Skin of body (tissue), 2 donors: Measurements from ENCODE around the gene NPTX1. TPM values are rescaled to one million over a fixed set of nuclear protein-coding genes. Genes with fewer than 3 reads are reported as not detected.
"Not testable (repeated sequence)": the region's sequence is repeated elsewhere in the genome, so short reads cannot be mapped to it uniquely, and the experiment has no call there.

Source experiments
- DNase-seq: peaks from one replicate; lab custom pipeline; 2025; lab: John Stamatoyannopoulos, UW
- total RNA-seq: library from RNA; depleted of rRNA; stranded (reverse); fragments of >200 nt; gene quantifications from one replicate; pipeline ENCODE4 v1.2.3, GENCODE V29; 2014

The NPTX1 gene, protein sequence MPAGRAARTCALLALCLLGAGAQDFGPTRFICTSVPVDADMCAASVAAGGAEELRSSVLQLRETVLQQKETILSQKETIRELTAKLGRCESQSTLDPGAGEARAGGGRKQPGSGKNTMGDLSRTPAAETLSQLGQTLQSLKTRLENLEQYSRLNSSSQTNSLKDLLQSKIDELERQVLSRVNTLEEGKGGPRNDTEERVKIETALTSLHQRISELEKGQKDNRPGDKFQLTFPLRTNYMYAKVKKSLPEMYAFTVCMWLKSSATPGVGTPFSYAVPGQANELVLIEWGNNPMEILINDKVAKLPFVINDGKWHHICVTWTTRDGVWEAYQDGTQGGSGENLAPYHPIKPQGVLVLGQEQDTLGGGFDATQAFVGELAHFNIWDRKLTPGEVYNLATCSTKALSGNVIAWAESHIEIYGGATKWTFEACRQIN
- 0.30 TPM for total RNA-seq

DNA sequence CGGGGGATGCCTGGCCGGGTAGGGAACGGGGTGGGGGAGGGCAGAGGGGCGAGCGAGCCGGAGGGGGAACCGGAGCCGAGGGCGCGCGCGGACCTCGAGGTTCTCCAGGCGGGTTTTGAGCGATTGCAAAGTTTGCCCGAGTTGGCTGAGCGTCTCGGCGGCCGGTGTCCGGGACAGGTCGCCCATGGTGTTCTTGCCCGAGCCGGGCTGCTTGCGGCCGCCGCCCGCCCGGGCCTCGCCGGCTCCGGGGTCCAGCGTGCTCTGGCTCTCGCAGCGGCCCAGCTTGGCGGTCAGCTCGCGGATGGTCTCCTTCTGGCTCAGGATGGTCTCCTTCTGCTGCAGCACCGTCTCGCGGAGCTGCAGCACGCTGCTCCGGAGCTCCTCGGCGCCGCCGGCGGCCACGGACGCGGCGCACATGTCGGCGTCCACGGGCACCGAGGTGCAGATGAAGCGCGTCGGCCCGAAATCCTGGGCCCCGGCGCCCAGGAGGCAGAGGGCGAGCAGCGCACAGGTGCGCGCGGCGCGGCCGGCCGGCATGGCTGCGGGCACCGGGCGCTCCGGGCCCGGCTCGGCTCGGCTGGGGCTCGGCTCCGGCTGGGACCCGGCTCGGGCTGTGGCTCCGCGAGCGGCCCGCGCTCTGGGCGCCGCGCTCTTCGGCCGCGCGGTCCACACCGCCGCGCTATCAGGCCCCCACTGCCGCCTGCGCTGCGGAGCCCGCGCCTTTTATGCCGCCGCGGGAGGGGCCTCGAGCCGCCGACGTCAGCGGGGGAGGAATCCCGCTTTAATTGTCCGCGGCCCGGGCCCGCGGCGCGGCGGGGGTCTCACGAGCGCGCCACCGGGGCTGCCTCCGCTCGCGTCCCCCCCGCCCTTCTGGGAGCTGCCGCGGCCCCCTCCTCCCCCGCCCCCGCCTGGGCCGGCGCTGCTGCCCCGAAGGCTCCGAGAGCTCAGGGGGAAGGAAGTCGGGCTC is at the start of gene NPTX1:
TSS of gene NPTX1 (minus strand) at position 698 of the 967 bp plus-strand sequence. CDS start at position 537, 161 bp downstream.
- no peak for DNase-seq

DNA sequence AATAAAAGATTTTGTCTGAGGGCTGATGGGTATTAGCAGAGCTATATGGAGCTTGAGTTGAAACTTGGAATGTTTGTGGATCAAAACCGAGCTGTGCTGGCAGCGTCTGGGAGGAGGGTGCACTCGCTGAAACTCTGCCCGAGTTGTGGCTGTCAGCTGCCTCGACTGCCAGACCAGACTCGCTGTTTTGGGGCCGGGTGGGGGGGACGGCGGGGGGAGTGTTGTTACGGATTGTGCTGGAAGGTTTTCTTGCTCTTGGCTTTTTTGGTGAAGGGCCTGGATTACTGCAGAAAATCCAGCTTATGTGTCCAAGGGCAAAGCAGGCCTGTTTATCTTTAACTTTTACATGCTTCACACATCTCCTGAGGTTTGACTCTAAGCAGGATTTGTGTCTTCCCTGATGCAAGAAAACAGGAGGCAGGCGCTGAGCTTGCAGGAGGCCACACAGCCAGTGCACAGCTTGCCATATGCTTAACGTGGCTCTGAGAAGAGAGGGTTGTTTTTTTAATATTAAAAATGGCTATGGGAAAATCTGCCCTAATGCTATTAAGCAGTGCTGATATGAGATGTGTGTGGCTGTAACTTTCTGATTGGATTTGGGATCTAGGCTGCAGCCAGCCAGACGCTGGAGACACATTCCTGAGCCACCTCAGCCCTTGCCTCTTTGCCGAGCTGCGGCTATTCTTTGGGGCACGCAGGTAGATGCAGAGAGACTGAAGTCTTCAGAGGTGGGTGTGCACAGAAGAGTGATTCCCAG is 47.7 kb upstream of the NPTX1 start:
- peak; percentile 36 for DNase-seq

DNA sequence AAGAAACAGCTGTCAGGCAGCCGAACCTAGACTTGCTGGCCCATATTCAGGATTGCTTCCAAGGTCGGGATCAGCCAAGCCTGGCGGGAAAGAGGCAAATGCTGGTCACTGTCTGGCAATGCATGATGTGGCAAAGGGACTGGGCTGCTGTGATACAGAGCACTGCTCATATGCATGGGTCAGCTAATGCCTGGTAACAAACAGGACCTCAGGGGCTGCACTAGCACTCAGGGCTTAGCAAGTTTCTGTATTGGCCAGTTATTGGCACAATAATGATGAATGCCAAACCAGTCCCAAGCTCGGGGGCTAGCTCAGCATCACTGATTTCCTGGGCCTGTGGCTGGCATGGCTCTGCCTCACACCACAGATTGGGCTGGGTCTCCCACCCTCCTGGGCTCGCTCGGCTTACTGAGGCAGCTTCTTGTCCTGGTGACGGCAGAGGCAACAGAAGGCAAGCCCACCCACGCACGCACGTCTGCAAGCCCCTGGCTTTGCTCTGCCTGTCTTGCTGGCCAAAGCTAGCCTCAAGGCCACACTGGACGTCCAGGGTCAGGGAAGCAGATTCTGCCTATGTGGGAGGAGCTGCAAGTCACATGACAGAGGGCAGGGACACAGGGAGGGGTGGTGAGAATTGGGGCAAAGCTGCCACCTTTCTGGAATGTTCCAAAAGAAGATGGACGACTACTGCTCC is 46.8 kb upstream of the NPTX1 start:
- no peak for DNase-seq

DNA sequence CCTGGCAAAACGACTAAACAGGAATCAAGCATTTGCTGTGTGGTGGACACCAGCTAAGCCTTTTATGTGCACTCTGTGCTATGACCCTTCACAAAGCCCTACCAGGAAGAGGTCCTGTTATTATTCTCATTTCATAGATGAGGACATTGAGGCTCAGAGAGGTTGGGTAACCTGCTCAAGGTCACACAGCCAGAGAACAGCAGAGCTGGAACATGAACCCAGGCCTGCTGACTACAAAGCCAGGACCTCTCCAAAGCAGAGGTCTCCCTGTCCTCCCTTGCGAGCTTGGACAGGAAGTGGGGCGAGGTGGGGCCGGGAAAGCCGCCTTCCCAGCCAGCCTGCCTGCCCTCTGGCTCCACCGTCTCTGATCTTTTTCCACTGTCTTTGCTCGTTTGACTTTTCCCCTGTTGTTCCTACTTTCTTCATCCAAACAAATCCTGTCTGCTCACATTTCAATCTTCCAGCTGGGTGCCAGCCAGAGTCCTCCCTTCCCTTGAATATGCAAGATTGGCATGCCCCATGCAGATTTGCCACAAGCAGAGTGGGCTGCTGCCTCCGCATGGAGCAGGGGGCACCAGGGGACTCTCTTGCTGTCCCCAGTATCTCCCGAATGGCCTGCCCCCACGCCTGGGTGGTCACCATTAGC is 44.5 kb upstream of the NPTX1 start:
- no peak for DNase-seq

DNA sequence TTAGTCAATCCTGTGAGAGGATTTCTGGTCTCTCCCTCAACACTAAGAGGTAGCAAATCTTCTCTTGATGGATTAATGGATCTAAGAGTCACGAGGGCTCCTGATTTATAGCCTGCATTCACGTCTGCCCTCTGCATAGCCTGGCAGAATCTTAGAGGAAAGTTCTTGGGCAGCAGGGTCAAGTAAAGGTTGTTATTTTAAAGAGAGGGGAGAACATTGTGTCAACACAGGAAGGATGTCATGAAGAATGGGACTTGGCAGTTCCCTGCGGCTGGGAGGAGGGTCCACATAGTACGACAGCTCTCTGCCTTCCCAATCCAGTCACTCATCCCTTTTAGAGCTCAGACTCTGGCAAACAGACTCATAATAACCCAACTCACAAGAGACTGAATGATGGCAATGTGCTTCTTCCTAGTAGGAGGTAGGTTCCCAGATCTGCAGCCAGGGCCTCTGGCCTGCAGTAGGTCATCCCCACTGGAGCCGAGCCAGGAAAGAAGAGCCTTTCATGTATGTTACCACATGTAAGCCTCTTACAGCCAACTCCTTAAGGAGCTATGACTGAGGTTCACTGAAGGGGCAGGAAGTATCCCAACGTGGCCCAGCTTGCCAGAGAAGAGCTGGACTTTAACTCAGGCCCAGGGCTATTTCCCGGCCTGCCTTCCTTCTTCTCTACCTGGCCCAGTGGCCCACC is 42.8 kb upstream of the NPTX1 start:
- no peak for DNase-seq

DNA sequence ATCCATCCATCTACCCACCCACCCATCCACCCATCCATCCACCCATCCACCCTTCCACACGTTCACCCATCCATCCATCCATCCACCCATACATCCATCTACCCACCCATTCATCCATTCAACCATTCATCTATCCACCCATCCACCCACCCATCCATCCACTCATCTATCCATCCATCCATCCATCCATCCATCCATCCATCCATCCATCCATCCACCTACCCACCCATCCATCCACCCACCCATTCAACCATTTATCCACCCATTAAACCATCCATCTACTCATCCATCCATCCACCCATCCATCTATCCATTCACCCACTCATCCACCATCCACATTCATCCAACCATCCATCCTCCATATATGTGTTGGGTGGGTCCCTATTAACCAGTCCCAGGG is 42.0 kb upstream of the NPTX1 start:
- no peak for DNase-seq

DNA sequence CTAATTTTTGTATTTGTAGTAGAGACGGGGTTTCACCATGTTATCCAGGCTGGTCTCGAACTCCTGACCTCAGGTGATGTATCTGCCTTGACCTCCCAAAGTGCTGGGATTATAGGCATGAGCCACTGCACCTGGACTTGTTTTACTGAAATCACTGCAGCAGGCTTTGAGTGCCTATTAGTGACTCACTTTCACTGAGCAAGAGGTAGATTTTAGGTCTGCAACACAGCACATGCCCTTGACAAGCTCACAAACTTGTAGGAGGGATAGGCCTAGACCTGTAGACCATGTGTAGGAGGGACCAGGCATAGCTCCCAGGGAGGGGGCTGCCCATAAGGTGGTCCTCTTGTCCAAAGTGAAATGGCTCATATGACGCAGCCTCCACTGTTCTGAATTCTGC is 41.2 kb upstream of the NPTX1 start:
- no peak for DNase-seq

DNA sequence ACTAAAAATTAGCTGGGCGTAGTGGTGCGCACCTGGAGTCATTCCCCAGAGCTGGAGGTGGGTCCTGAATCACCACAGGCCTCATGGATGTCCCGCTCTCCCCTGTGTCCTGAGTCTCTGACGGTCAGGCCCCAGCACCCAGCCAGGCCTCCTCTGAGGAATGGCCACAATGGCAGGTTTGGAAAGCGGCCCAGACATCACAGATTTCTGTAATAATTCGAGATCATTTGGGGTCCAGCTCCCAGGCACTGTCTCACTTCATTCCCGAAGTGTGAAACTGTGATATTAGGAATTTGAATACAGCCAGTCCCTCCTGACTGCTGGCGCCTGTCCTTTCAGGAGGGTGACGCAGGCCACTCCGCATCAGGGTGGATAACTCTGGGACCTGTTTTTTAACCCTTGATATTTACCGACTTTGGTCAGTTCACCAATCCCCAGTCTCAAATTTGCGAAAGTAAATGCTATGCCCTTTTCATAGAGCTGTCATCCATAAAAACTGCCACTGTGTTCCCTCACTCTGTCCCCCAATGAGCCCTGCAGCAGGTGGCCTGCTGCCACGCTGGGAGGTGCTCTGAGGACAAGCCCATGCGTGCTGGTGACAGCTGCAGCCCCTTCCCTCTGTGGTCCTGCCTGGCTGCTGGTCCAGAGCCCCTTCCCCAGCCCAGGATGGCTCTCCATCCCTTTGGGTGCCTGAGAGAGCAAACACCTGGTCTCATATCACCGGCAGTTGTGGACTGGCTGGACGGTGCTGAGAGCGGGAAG is 39.9 kb upstream of the NPTX1 start:
- no peak for DNase-seq

DNA sequence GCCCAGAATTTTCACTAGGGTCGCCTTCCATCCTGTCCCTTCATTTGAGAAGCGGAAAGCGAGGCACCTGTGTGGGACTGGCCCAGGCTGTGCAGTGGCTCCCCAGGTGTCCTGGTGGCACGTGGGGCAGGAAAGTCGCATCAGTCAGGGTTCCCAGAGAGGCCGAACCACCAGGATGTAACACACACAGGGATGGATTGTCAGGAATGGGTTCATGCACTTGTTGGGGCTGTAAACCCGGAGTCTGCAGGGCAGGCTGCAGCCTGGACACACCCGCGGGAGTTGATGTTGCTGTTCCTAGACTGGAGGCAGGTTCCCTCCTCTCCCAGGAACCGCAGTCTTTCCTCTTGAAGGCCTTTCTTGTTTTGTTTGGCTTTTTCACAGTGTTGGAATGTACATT is 37.5 kb upstream of the NPTX1 start:
- DNase-seq = no peak

DNA sequence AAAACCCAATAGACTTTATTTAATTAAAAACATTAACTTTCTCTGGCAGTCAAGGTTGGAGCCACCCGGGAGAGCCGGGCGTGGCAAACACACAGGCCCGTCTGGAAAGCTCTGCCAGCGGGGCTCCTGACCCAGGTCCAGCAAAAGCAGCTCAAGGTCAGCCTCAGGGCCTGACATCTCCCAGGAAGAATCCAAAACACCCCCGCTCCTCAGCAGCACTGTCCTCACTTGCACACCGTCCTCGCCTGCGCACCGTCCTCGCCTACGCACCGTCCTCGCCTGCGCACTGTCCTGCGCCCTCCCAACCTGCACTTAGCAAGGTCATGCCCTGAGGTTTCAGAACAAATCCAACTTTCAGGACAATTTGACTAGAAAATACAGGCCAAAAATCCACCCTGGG is 36.8 kb upstream of the NPTX1 start:
- no peak for DNase-seq

DNA sequence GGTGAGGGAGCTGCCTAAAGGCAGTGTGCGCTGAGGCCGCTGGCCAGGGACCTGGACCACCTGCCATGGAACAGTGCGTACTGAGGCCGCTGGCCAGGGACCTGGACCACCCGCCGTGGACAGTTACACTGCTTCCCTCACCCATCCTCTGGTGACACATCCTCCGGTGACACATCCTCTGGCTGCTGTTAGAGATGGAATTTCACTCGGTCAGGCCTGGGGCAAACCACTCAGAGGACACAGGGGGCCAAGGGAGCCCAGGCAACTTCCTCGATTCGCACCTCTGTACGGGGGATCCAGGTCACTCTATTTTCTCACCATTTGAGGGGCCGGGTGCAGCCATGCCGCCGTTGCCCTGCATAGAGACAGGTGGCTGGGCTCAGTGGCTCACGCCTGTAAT is 35.8 kb upstream of the NPTX1 start:
- no peak for DNase-seq

DNA sequence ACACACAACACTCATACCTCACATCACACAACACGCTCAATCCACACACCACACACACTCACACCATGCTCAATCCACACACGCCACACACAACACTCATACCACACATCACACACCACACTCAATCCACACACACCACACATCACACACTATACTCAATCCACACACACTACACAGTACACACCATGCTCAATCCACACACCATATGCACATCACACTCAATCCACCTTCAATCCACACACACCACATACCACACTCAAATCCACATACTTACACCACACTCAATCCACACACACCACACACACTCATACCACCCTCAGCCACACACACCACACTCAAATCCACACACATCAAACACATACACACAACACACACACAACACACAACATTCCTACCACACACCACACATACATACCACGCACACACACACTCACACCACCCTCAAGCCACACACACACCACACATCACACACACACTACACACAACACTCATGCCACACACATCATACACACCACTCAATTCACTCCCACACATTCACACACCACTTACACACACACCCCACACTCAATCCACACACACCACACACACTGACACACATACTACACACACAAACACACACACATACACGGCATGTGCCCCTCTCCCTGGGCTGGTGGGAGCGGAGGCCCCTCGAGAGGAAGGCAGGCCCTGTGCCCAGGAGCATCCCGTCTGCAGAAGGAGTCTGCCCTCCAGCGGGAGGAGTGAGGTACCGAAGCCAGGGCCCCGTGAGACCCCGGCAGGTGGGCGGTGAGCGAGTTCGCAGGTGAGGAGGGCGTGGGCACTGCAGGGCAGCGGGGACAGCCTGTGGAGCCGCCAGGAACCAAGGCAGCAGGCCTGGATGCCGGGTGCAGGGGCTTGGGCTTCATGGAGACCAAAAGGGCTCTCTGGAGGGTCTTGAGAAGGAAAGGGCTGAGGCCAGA is 35.1 kb upstream of the NPTX1 start:
- no peak for DNase-seq

DNA sequence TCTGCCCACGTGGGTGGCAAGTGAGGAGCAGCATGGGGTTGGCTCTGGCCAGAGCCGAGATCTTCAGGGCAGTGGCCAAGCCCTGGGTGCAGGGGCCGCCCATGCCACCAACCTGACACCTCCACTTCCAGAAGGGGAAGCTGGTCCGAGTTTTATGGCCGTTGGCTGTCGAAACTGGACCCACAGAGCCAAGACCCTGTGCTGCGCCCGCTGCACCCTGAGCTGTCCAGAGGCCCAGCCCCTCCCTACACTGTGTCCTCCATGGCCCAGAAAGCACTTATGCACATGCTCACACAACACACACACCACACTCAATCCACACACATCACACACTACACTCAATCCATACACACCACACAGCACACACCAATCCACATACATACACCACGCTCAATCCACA is 34.4 kb upstream of the NPTX1 start:
- no peak for DNase-seq

DNA sequence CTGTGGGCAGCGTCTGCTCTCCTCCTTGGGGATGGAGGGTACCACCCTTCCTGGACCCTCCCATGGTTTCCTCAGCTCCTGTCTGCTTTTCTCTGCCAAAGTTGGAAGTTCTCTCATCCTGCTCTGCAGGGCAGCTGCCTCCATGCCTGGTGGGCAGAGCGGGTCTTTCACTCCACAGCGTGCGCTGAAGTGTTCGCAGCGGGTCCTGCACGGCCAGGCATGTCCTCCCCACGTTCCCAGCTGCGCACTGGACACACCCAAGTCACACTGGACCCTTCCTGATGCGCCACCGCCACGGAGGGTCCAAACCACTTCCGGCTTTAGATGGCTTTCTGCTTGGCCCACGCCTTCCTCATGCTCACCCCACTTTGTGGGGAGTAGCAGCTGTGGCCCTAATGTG is 33.7 kb upstream of the NPTX1 start:
- no peak for DNase-seq

DNA sequence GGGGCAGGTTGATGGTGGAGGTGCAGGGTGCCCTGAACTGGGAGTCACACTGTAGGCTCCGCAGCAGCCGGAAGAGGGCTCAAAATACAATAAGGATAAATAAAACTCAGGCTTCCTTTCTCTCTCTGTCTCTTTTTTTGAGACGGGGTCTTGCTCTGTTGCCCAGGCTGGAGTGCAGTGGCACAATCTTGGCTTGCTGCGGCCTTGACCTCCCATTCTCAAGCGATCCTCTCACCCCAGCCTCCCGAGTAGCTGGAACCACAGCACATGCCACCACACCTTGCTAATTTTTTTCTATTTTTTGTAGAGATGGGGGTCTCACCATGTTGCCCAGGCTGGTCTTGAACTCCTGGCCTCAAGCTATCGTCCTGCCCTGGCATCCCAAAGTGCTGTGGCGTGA is 32.9 kb upstream of the NPTX1 start:
- DNase-seq = no peak

DNA sequence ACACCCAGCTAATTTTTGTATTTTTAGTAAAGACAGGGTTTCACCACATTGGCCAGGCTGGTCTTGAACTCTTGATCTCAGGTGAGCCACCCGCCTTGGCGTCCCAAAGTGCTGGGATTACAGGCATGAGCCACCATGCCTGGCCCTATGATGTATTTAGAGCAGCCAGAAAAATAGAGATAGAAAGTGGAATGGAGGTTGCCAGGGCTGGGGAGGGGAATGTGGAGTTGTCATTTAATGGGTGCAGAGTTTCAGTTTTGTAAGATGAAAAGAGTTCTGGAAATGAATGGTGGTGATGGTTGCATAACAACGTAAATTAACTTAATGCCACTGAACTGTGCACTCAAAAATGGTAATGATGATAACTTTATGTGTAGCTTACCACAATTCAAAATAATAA is 31.6 kb upstream of the NPTX1 start:
- no peak for DNase-seq

DNA sequence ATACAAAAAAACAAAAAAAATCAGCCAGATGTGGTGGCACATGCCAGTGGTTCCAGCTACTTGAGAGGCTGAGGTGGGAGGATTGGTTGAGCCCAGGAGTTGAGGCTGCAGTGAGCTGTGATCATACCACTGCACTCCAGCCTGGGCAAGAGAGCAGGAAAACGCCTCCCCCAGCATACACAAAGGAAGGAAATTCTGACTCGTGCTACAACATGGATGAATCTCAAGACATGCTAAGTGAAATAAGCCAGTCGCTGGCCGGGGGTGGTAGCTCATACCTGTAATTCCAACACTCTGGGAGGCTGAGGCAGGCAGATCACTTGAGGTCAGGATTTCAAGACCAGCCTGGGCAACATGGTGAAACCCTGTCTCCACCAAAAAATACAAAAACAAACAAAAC is 30.8 kb upstream of the NPTX1 start:
- not testable (repeated sequence) for DNase-seq
